GM12874 (cell line): ENCODE data around the gene ROBO1.

Experiments used
- TF ChIP-seq, protein P1 (sequence below): IDR thresholded peaks from 2 replicates; pipeline ENCODE4 v1.5.1; 2011; ENCODE audit warnings: low read depth, mild to moderate bottlenecking, control low read depth, low read length, moderate library complexity; ENCODE audit not compliant: insufficient read depth

Gene ROBO1

DNA sequence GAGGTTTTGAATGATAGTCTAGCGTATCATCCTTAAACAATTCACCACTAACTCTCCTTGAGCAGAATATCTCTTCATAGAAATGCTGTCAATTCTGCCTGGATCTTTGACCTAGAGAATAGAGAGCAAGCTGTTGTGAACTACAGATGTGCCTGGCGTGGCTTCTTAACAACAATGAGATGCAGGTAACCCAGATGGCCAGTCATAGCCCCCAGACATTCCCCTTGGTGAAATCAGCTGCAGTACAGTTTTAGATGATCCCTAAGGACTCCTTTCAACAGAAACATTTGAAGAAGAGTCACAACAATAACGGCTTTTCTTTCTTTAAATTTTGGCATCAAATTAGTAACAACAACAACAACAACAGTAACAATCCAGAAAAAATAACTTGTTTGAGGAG, 1041.3 kb downstream of the ROBO1 start:
- TF ChIP-seq, protein P1, sequence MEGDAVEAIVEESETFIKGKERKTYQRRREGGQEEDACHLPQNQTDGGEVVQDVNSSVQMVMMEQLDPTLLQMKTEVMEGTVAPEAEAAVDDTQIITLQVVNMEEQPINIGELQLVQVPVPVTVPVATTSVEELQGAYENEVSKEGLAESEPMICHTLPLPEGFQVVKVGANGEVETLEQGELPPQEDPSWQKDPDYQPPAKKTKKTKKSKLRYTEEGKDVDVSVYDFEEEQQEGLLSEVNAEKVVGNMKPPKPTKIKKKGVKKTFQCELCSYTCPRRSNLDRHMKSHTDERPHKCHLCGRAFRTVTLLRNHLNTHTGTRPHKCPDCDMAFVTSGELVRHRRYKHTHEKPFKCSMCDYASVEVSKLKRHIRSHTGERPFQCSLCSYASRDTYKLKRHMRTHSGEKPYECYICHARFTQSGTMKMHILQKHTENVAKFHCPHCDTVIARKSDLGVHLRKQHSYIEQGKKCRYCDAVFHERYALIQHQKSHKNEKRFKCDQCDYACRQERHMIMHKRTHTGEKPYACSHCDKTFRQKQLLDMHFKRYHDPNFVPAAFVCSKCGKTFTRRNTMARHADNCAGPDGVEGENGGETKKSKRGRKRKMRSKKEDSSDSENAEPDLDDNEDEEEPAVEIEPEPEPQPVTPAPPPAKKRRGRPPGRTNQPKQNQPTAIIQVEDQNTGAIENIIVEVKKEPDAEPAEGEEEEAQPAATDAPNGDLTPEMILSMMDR: no peak

DNA sequence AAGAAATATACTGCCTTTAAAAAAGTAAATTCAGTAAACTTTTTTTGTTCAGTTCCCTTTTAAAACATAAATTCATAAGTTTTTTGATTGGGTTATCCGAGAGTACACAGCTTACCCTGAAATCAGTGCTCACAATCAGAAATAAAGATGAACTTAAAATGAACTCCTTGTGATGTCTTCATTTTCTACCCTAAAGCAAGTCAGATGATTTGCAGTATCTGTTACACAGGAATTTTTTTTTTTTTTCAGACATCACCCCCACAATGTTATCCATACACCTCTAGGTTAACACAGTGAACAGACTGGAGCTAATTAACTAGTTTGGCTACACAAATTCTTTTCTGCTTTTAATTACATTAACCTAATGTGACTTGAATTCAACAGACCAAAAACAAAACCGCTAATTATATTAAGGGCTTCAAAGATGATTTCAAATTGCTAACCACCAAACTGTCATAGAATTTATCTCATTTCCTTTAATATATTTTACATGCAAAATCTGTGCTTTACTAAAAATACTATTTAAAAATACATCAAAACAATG, 1042.0 kb downstream of the ROBO1 start:
- TF ChIP-seq, protein P1: no peak

DNA sequence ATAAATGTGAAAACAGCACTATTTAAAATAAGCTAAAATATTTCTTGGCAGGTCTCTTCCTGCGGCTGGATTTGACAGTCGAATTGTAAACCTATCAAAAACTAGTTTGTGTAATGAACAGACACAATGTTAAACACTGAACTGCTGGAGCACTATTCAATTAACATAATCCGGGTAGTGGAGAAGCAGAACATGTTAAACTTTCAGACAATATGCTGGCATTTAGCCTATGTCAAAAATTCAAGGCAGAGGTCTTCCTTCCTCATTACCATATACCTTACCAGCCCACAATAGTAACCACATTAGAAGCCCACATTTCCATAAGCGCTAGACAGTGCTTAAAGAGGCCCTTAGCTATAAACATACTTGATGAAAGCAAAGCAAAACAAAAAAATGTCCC, 1042.9 kb downstream of the ROBO1 start:
- TF ChIP-seq, protein P1: no peak

DNA sequence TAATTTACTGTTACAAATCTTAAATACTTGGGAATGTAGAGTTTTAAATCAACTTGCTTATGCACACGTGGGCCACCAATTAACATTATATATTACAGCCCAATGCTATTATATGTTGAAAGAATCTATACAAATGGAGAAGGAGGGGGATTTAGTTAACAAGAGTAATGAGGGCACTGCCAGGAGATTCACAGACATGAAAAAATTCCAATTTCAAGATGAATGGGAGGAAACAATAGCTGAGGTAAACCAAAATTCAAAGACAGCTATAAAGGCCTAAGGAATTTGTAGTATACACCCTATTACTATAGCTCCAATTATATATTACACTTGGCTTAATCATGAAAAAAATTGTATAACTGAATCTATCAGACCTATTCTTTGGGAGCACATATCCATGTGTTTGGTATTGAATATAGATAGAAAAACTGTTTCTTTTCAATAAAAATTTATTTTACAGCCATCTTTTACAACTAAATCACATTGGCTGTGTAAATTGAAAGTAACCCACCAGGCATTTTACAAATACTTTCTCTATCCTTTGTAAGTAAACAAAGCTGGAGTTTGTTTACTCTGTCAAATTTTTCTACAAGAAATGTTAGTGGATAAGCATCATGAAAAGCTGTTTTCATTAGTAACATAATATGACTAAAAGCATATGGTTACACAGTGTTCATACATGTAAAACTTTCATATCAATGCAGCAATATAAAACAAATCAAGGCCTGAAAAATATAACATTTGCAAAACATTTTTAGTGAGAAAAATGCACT, 1045.8 kb downstream of the ROBO1 start:
- TF ChIP-seq, protein P1: no peak

DNA sequence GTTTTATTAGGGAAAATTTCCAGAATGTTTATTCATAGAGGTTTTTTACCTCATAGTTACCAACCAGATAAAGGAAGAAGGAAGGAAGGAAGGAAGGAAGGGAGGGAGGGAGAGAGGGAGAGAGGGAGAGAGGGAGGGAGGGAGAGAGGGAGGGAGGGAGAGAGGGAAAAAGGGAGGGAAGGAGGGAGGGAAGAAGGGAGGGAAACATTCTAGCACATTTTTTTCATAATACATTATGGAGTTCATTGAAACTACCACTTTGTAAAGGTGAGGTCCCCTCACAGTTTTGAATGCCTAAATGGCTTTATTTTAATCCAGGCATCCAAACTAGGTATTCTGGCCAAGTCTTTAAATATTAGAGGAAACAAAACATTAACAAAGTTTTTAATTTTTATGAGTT, 1049.1 kb downstream of the ROBO1 start:
- TF ChIP-seq, protein P1: no peak

DNA sequence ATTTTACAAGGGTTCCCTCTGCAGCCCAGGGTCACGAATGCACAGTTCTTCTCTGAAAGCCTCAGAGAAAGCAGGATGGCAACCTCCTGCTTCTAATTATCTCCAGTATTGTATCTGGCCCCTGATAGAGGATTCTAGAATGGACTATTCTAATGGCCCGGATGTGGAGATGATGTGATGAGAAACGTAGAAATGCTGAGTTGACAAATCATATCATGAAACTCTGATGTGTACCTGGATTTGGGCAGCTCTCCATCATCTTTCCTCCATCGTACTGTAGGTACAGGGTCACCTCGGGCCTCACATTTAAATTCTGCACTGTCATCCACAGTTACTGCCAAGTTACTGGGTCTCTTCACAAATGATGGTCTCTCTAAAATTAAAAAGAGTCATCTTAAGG, 1050.8 kb downstream of the ROBO1 start:
- TF ChIP-seq, protein P1: no peak

DNA sequence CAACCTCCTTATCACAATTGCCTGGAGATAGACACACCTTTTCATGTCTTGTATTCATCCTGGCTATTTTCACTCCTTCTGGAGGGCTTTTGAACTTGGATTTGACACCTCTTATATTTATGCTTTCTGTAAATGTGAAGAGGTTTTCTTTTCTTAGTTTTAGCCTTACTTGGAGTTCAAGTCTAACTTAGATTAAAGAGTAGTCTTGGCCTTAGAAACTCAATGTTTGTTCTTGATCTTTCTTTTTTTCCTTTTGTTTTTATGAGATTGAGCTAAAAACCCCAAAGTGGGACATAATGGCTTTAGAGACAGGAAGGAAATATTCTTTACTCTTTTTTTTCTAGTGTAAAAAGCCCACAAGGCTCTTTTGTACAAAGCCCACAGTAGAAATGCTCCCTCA, 1054.9 kb downstream of the ROBO1 start:
- TF ChIP-seq, protein P1: no peak
